ENCODE results near the gene VIPAS39.
A peak's percentile ranks its signal among the peaks of the same experiment; 100 is the strongest.

The VIPAS39 gene

DNA sequence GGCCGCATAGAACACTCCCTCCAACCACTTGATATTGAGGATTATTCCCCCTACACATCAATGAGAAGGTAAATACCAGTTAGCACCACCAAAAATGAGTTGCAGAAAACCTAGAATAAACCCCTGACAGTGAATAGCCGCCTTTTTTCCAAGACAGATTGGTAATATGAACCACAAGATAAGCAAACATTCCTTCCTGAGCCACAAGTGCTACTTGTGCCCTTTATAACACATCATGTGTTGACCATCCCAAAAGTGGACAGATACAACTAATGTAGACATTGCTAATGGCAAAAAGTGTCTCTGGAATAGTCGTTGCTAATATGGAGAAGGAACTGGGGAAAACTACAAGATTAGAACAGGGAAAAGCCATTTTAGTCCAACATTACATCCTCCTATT lies 51.3 kb downstream of the VIPAS39 start:
- no peak for DNase-seq (ENCODE audit: low read depth)

DNA sequence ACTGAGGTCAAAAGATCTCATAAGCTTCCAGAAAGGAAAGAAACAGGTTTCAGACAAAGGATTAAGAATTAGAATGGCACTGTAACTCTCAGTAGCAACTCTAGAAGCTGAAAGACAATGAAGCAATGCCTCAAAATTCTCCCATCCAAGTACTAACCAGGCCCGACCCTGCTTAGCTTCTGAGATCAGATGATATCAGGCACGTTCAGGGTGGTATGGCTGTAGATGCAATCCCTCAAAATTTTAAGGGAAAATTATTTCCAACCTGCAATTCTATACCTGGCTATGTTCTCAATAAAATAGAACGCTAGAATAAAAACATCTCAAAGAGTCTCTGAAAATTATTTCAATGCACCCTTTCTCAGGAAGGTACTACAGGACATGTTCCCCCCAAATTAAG lies 53.6 kb downstream of the VIPAS39 start:
- DNase-seq (ENCODE audit: low read depth): no peak

DNA sequence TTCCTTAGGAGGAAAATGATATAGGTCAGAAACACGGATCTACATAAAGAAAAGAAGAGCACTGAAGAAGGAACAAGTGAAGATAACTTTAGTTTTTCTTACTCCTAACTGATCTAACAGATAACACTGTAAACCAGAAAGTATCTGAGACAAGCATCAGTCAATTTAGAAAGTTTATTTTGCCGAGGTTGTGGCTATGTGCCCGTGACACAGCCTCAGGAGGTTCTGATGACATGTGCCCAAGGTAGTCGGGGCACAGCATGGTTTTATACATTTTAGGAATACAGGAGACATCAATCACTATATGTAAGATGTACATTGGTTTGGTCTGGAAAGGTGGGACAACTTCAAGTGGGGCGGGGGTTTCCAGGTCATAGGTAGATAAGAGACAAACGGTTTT lies 57.2 kb downstream of the VIPAS39 start:
- no peak for DNase-seq (ENCODE audit: low read depth)

DNA sequence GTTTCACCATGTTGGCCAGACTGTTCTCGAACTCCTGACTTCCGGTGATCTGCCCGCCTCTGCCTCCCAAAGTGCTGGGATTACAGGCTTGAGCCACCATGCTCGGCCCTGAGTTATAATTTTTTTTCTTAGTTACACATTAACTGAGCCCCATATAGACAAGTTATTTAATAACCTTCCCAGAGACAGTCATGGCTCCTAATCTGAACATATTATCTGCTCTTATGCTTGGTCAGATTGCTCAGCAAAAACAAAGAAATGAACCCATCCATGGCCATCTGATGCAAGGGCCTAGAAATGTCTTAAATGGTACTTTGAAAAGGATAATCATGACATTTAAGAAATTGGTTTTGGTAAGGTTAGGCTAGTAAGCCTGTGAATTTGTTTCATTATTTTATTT lies 67.2 kb downstream of the VIPAS39 start:
- DNase-seq (ENCODE audit: low read depth): no peak

DNA sequence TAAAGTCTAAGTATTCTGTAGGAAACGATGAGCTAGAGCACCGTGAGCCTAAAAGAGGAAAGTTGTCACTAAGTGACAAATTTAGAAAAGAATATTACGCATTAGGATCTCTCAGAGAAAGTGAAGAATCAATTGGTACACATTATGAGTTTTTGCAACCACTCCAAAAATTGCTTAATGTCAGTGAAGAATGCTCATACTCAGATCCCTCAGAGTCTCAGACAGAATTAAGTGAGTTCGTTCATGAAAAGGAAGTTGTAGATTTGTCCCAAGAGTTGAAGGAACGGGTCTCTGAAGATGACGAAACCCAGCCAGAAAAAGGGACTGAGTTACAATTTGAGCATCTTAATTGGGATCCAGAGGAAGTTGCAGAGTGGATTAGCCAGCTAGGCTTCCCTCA lies 78.7 kb downstream of the VIPAS39 start:
- DNase-seq (ENCODE audit: low read depth): no peak

DNA sequence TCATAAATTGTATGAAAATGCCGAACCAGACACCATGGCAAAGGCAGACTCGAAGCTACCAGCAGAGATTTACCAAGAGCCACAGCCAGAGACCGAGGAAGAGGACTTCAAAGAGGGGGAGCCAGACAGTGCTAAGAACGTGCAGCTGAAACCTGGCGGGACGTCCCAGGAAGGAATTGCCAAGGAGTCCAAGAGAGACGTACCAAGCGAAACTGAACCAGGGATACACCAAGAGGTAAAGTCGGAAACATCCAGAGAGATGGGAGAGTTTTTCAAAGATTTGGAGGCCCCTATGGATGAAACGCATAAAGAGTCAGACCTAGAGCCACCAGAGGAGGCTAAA lies 79.9 kb downstream of the VIPAS39 start:
- no peak for DNase-seq (ENCODE audit: low read depth)

DNA sequence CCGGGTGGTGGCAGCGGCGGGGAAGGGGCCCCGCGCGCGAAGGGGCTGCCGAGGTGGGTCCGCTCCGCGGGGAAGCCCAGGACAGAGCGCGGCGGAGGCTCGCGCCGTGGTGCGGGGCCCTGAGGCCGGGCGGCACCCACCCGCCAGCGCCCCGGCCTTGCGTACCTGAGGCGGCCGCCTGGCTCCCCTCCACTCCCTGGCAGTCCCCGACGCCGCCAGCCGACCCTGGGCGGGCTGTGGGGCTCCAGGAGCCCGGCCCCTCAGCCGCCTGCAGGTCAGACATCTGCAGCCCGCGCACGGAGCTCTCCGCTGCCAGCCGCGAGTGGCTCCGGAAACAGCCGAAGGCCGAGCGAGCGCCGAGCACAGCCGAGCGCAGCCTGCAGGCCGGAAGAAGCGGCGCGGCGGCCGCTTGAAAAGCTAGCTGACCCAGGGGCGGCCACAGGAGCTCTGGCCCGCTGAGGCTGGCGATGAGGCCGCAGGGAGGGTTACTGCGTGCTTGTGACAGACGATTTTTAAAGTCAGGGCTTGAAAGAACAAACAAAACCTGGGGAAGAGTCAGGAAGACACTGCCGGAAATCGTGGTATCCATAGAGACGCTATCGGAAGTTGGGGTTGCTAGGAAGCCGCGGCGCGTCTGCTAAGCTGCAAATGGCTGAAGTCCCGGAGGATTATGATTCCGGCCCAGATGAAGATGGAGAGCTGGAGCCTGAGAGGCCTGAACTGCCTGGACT lies 80.5 kb downstream of the VIPAS39 start, which contains the start of the genes SAMD15 and TMED8:
TSS of gene SAMD15 (plus strand) at position 609 of the 731 bp plus-strand sequence. CDS start at position 649, 40 bp downstream.
TSS of gene TMED8 (minus strand) at position 324 of the 731 bp plus-strand sequence. CDS start at position 283, 41 bp downstream.
- peak; percentile 27 for DNase-seq (ENCODE audit: low read depth)

Data from CMK (cell line).